GM19240 (cell line): ENCODE data around the gene HPS5.

Experiments
- DNase-seq: peaks from one replicate; pipeline ENCODE4 v3.0.0; 2011; ENCODE audit warnings: low spot score; ENCODE audit not compliant: insufficient read length

HPS5 gene

GRCh38 chr11:18236664-18237356 lies 85.1 kb downstream of the HPS5 start, which contains the start of gene SAA4:
Gene SAA4 (minus strand): TSS chr11:18236802. CDS start chr11:18235926, 876 bp downstream.
- DNase-seq, result no peak

GRCh38 chr11:18235394-18236334 lies 86.3 kb downstream of the HPS5 start:
- no peak for DNase-seq

DNA sequence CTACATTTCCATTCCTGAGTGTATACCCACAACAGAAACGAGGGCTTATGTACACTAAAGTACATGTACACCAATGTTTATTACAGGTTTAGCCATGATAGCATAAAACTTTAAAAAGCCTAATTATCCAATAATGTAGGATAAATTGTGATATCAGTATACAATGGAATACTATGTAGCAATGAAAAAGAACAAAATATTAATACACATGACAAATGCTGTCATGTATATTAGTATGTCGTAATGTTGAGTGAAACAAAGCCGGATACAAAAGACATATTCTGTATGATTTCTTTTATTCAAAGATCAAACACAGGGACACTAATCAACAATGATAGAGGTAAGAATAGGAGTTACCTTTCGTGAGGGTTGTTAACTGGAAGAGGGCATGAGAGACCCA lies 88.0 kb downstream of the HPS5 start:
- DNase-seq, result no peak

GRCh38 chr11:18230859-18231258 lies 91.1 kb downstream of the HPS5 start:
- no peak for DNase-seq

DNA sequence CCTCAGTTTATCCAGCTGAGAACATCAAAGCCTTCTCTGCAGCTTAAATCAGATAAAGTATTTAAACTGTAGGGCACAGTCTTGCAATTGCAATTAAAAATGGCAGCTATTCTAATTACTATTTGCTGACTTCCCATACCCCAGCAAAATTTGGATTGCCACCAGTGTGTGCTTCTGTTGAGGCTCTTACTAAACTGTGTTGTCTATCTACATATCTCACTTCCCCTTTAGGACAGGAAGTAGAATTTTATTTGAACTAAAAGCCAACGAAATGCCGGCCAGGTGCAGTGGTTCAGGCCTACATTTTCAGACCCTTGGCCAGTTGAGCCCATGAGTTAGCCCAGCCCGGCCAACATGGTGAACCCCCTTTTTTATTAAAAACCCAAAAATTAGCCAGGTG lies 92.4 kb downstream of the HPS5 start:
- no peak for DNase-seq
